HEK293T (cell line): ENCODE data around the gene GORASP1.

Experiments used
- CTCF ChIA-PET: fragments of 350-600 bp; formaldehyde crosslinking; extraction: SDS; loops from one replicate; lab custom pipeline; 2021; ENCODE audit warnings: antibody characterized with exemption, inconsistent platforms; lab: Yijun Ruan, JAX
- POLR2A ChIA-PET: fragments of 350-600 bp; formaldehyde crosslinking; extraction: SDS; loops from one replicate; lab custom pipeline; 2020; ENCODE audit warnings: antibody characterized with exemption, inconsistent platforms; lab: Yijun Ruan, JAX
- DNase-seq: peaks from one replicate; pipeline ENCODE4 v3.0.0; 2012; ENCODE audit warnings: mixed read lengths; ENCODE audit errors: extremely low spot score
- ARNT ChIP-seq: fragments of 450-650 bp; IDR thresholded peaks from 2 replicates; pipeline ENCODE4 v1.6.1; 2017; ENCODE audit warnings: mild to moderate bottlenecking
- BHLHE40 ChIP-seq: fragments of 450-650 bp; IDR thresholded peaks from 2 replicates; pipeline ENCODE4 v1.6.1; 2016; ENCODE audit warnings: mild to moderate bottlenecking, moderate library complexity, borderline replicate concordance
- CTBP1 ChIP-seq: fragments of 450-650 bp; IDR thresholded peaks from 2 replicates; pipeline ENCODE4 v1.6.1; 2016; ENCODE audit warnings: borderline replicate concordance
- ELF4 ChIP-seq: fragments of 450-650 bp; IDR thresholded peaks from 2 replicates; pipeline ENCODE4 v1.6.1; 2017; ENCODE audit warnings: antibody characterized with exemption
- FOXA1 ChIP-seq: fragments of 450-650 bp; IDR thresholded peaks from 2 replicates; pipeline ENCODE4 v1.6.1; 2016; ENCODE audit warnings: mild to moderate bottlenecking
- FOXK2 ChIP-seq: fragments of 450-650 bp; IDR thresholded peaks from 2 replicates; pipeline ENCODE4 v1.6.1; 2016; ENCODE audit warnings: mild to moderate bottlenecking
- FOXM1 ChIP-seq: fragments of 450-650 bp; IDR thresholded peaks from 2 replicates; pipeline ENCODE4 v1.6.1; 2017; ENCODE audit warnings: mild to moderate bottlenecking, borderline replicate concordance
- HDGF ChIP-seq: fragments of 450-650 bp; IDR thresholded peaks from 2 replicates; pipeline ENCODE4 v1.6.1; 2017; ENCODE audit warnings: antibody characterized with exemption, borderline replicate concordance
- L3MBTL2 ChIP-seq: fragments of 450-650 bp; conservative IDR thresholded peaks from 2 replicates; pipeline ENCODE4 v1.6.1; 2016; ENCODE audit warnings: mild to moderate bottlenecking
- LEF1 ChIP-seq: fragments of 450-650 bp; IDR thresholded peaks from 2 replicates; pipeline ENCODE4 v1.6.1; 2017; ENCODE audit warnings: mild to moderate bottlenecking, borderline replicate concordance
- NFRKB ChIP-seq: fragments of 450-650 bp; IDR thresholded peaks from 2 replicates; pipeline ENCODE4 v1.6.1; 2016; ENCODE audit warnings: mild to moderate bottlenecking, moderate library complexity
- PKNOX1 ChIP-seq: fragments of 450-650 bp; IDR thresholded peaks from 2 replicates; pipeline ENCODE4 v1.6.1; 2016
- SP1 ChIP-seq: fragments of 450-650 bp; IDR thresholded peaks from 2 replicates; pipeline ENCODE4 v1.6.1; 2017
- SUZ12 ChIP-seq: fragments of 450-650 bp; IDR thresholded peaks from 2 replicates; pipeline ENCODE4 v1.6.1; 2016; ENCODE audit warnings: mild to moderate bottlenecking
- TARDBP ChIP-seq: fragments of 450-650 bp; IDR thresholded peaks from 2 replicates; pipeline ENCODE4 v1.6.1; 2016
- ZNF384 ChIP-seq: fragments of 450-650 bp; IDR thresholded peaks from 2 replicates; pipeline ENCODE4 v1.6.1; 2016

Gene GORASP1

DNA sequence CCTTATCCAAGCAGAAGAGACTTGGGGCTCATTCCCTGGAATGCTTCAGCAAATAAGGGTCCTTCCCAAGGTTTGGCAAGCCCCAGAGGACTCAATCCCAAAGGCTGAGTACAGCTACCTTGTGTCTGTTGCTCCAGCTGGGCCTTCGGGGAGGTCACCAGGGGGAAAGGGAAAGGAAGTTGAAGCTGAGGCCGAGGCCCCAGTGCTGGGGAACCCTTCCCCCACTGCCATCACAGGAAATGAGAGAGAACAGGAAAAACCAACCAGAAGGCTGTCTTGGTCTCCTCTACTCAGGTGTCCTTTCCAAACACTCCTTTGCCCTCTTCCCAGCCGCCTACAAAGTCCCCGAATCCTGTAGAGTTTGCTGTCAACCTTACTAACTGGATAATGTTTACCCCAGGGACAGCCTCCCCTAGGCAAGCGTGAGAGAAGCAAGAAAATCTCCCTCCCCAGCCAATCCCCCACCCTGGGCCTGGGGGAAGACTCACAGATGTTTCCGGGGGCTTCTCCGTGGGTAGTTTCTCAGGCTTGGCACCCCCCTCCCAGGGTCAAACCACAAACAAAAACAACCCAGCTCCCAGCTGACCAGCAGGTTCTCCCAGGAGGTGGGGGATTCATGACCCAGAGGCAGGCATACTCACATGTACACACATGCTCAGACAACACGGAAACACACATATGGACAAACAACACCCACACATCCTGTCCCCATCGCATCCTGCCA is 40.4 kb upstream of the GORASP1 start:
- no peak for DNase-seq
- ChIA-PET POLR2A (interaction anchor here (1.0 kb wide), 1 partner anchor 31 kb away, joined by 3 read pairs; no protein-coding TSS in a partner anchor), CTCF (no interaction called here)
- no peak for TF ChIP-seq TARDBP
- no peak for TF ChIP-seq SUZ12
- no peak for TF ChIP-seq FOXM1

DNA sequence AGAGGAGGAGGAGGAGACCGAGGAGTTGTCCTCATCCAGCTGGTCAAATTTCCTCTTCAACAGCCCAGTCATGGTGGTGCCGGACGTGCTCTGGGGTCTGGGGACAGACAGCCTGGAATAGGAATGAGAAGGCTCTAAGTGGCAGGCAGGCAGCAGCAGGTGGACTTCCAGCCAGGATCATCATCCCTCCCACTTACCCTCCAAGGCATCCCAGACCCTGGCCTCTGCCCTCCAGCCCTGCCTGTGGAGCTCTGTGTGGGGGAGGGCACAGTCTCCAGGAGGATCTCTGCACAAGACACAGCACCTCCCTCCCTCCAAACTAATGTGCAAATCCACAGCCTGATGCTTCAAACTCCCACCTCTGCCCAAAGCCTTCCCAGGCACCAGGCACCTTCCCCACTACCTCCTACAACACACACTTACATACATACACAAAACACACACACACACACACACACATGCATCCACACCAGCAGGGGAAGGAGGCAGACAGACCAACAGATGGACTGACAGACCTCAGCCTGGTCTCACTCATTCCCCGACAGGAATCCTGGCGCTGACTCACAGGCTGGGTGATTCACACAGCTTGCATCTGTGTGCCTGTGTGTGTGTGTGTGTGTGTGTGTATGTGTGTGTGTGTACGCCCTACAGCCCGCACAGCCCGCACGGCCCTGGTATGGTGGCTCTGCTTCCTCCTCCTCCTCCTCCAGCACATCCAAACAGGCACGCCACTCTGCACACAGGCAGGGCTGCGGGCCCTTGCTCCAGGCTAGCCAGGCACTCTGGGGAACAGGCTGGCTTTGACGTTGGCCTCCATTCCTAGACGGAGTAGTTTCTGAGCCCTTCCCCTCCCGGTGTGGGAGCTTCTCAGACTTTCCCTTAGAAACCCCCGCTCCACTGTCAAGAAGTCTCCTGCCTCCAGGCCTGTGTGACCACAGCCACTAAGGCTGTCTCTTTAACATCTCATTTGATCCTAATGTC is 39.5 kb upstream of the GORASP1 start:
- no peak for DNase-seq
- TF ChIP-seq ZNF384: no peak
- TF ChIP-seq CTBP1: no peak
- TF ChIP-seq SP1: no peak
- TF ChIP-seq FOXK2: no peak
- no peak for TF ChIP-seq ARNT
- no peak for TF ChIP-seq LEF1
- no peak for TF ChIP-seq L3MBTL2
- no peak for TF ChIP-seq HDGF
- no peak for TF ChIP-seq FOXM1
- no peak for TF ChIP-seq BHLHE40
- no peak for TF ChIP-seq PKNOX1
- no peak for TF ChIP-seq ELF4
- no peak for TF ChIP-seq NFRKB
- no peak for TF ChIP-seq TARDBP
- no peak for TF ChIP-seq FOXA1
- TF ChIP-seq SUZ12: no peak
- ChIA-PET CTCF (interaction anchor here (0.6 kb wide), 1 partner anchor 145 kb away, joined by 3 read pairs; no protein-coding TSS in a partner anchor), POLR2A (interaction anchor here (1.0 kb wide), 1 partner anchor 32 kb away, joined by 3 read pairs; no protein-coding TSS in a partner anchor)

GRCh38 chr3:39146083-39146501 is 38.7 kb upstream of the GORASP1 start:
- DNase-seq: no peak
- CTCF ChIA-PET: interaction anchor here (0.6 to 1.2 kb wide), 2 partner anchors 143 to 146 kb away, joined by 3 read pairs; no protein-coding TSS in a partner anchor
- POLR2A ChIA-PET: no interaction called here
- TF ChIP-seq FOXK2 (no peak), SP1 (no peak), FOXM1 (no peak), LEF1 (no peak), ZNF384 (no peak), FOXA1 (no peak), CTBP1 (no peak), ELF4 (no peak), L3MBTL2 (no peak), BHLHE40 (no peak), ARNT (no peak), SUZ12 (no peak), NFRKB (no peak), HDGF (no peak), PKNOX1 (no peak), TARDBP (no peak)

GRCh38 chr3:39144748-39145380 is 37.4 kb upstream of the GORASP1 start:
- TF ChIP-seq TARDBP (no peak), SP1 (no peak), ELF4 (no peak), PKNOX1 (no peak), FOXK2 (no peak), LEF1 (no peak), SUZ12 (no peak)
- ChIA-PET CTCF (interaction anchor here (1.2 kb wide), 1 partner anchor 144 kb away, joined by 3 read pairs; no protein-coding TSS in a partner anchor), POLR2A (interaction anchor here (1.2 kb wide), 1 partner anchor 27 kb away, joined by 4 read pairs; no protein-coding TSS in a partner anchor)
- DNase-seq: no peak
